Mesenteric fat pad (tissue), 1 donor: ENCODE data around the gene PRR9. TPM values are rescaled to one million over a fixed set of nuclear protein-coding genes. Genes with fewer than 3 reads are reported as not detected.

ENCODE experiments used
- DNase-seq: peaks from one replicate; pipeline ENCODE4 v3.0.0-alpha.2; 2020; ENCODE audit warnings: low spot score
- total RNA-seq: library from RNA; stranded (reverse); fragmentation: NEBNext Ultra II Directional; extraction: Animal tissue kit (Norgen Biotek cat#: 25700); gene quantifications from one replicate; pipeline ENCODE4 v1.2.1, GENCODE V29; 2021
- donor health status: DM: yes; HTN: yes; CAD: no.

Gene PRR9
- total RNA-seq, 1 donor from 2014 or later = not detected

- DNase-seq = no peak
These were observed 45.2 kb downstream of the PRR9 start for GRCh38 chr1:153262462-153263157.

GRCh38 chr1:153265457-153265856 is 48.1 kb downstream of the PRR9 start:
- no peak for DNase-seq

Other genes with a start within 250 kb of the PRR9 start
- not detected for gene SPRR4, start 246.9 kb upstream of the PRR9 start, total RNA-seq
- gene SPRR1A, start 233.5 kb upstream of the PRR9 start, total RNA-seq = not detected
- not detected for gene SPRR3, start 215.8 kb upstream of the PRR9 start, total RNA-seq
- not detected for gene SPRR1B, start 186.4 kb upstream of the PRR9 start, total RNA-seq
- gene SPRR2D, start 176.5 kb upstream of the PRR9 start, total RNA-seq = not detected
- not detected for gene SPRR2A, start 160.1 kb upstream of the PRR9 start, total RNA-seq
- gene SPRR2B, start 146.0 kb upstream of the PRR9 start, total RNA-seq = not detected
- gene SPRR2E, start 123.1 kb upstream of the PRR9 start, total RNA-seq = not detected
- not detected for gene SPRR2F, start 104.1 kb upstream of the PRR9 start, total RNA-seq
- gene SPRR2G, start 66.7 kb upstream of the PRR9 start, total RNA-seq = not detected
- not detected for gene LELP1, start 14.2 kb upstream of the PRR9 start, total RNA-seq
- not detected for gene LORICRIN, start 42.1 kb downstream of the PRR9 start, total RNA-seq
- gene PGLYRP3, start 95.4 kb downstream of the PRR9 start, total RNA-seq = not detected
- not detected for gene PGLYRP4, start 131.3 kb downstream of the PRR9 start, total RNA-seq
- gene S100A9, start 140.3 kb downstream of the PRR9 start, total RNA-seq = 892 TPM
- 77.2 TPM for gene S100A12, start 158.0 kb downstream of the PRR9 start, total RNA-seq
- 674 TPM for gene S100A8, start 173.5 kb downstream of the PRR9 start, total RNA-seq
- gene S100A7A, start 198.9 kb downstream of the PRR9 start, total RNA-seq = not detected
- gene S100A7, start 243.1 kb downstream of the PRR9 start, total RNA-seq = not detected